Measurements from ENCODE around the gene PERP. TPM values are rescaled to one million over a fixed set of nuclear protein-coding genes. Genes with fewer than 3 reads are reported as not detected.
"Not testable (repeated sequence)": the region's sequence is repeated elsewhere in the genome, so short reads cannot be mapped to it uniquely, and the experiment has no call there.

Gene PERP
- 1 to 10 TPM; 2.2 to 5.7 TPM for total RNA-seq

GRCh38 chr6:138107078-138107751 lies at the start of gene PERP:
Gene PERP, minus strand, starts transcription at chr6:138107419. Its CDS starts 79 bp downstream, at chr6:138107340.
- peak within 1 kb of the TSS; percentile 88 to 93 for H3K27ac Mint-ChIP-seq
- no peaks in the 10 kb centered on the region for H3K36me3 Mint-ChIP-seq
- DNase-seq (ENCODE audit: low spot score in 2 of 2), result peak; percentile 66 to 70
- peak; percentile 95 for ATAC-seq
- no peaks in the 10 kb centered on the region for H3K9me3 Mint-ChIP-seq

GRCh38 chr6:138155443-138155842 lies 48.2 kb upstream of the PERP start:
- no peak for ATAC-seq
- no peaks in the 10 kb centered on the region for H3K36me3 Mint-ChIP-seq

GRCh38 chr6:138146544-138146943 lies 39.3 kb upstream of the PERP start:
- H3K36me3 Mint-ChIP-seq, result no peaks in the 10 kb centered on the region
- no peak for ATAC-seq

More at GRCh38 chr6:138155443-138155842, 48.2 kb upstream of the PERP start:
- DNase-seq (ENCODE audit: low spot score in 2 of 2), result no peak
- Mint-ChIP-seq H3K27ac (no peak overlapping the region), H3K9me3 (peaks cover 0 to 8% of the 10 kb centered on the region in 2 donors)

DNA sequence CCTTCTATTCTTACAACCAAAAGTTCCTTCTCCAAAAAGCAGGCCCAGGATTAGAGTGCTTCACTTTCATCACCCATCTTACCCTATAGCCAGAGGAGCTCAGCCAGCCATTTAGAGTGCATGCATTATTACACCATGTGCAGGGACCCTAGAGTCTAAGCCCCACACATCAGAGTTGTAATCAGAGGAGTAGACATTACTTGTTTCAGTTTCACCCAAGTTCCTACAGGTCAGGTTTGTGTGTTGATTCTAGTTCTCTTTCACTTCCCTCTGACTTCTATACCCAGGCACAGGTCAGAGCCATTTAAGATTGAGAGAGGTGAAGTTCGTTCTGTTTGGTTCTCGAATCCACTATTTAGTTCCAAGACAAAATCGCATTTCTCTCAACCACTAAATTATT lies 38.2 kb upstream of the PERP start:
- ATAC-seq (no peak), DNase-seq (ENCODE audit: low spot score in 2 of 2) (no peak)
- H3K27ac Mint-ChIP-seq, result no peak overlapping the region
- peaks cover 0 to 6% of the 10 kb centered on the region in 2 donors for H3K9me3 Mint-ChIP-seq
- H3K36me3 Mint-ChIP-seq, result no peaks in the 10 kb centered on the region

More at GRCh38 chr6:138146544-138146943, 39.3 kb upstream of the PERP start:
- H3K27ac Mint-ChIP-seq, result no peak overlapping the region
- DNase-seq (ENCODE audit: low spot score in 2 of 2), result no peak
- H3K9me3 Mint-ChIP-seq, result peaks cover 0 to 6% of the 10 kb centered on the region in 2 donors

DNA sequence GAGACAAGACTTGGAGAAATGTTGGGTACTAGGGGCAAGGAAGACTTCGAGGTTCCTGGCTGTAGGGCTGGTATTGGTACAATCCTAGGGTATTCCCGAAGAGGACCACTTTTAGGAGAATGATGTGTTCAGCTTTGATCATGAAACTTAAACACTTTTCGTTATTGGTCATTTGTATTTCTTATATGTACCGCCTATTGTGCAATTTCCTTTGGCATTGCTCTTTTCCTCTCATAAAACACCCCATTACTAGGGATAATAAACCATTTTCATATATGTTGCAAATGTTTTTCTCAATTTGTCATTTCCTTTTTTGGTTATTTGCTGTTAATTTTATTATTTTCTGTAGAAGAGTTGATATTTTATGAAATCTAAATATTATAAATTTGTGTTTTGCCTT lies 35.6 kb upstream of the PERP start:
- Mint-ChIP-seq H3K9me3 (peaks cover 0 to 6% of the 10 kb centered on the region in 2 donors), H3K36me3 (no peaks in the 10 kb centered on the region), H3K27ac (no peak overlapping the region)
- ATAC-seq, result no peak
- no peak for DNase-seq (ENCODE audit: low spot score in 2 of 2)

DNA sequence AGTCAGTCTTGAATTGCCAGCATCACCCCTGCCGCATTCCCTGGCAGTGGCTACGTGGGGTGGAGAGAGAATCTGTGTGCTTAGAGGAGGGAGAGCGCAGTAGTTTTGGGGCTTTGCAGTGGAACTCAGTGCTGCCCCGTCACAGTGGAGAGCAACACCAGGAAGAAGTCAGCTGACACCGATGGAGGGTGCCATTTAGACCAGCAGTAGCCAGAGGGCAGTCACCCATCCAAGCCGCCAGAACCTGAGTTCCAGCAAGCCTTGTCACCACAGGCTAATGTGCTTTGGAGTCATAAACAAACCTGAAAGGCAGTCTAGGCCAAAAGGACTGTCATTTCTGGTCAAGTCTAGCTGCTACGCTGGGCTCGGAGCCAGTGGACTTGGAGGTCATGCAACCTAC lies 22.0 kb upstream of the PERP start:
- DNase-seq (ENCODE audit: low spot score in 2 of 2), result no peak
- Mint-ChIP-seq H3K27ac (no peak overlapping the region), H3K9me3 (peaks cover 1 to 6% of the 10 kb centered on the region in 2 donors), H3K36me3 (no peaks in the 10 kb centered on the region)
- ATAC-seq, result no peak

GRCh38 chr6:138128096-138128495 lies 20.9 kb upstream of the PERP start:
- ATAC-seq, result no peak
- DNase-seq (ENCODE audit: low spot score in 2 of 2), result no peak
- Mint-ChIP-seq H3K36me3 (no peaks in the 10 kb centered on the region), H3K9me3 (peaks cover 4 to 9% of the 10 kb centered on the region in 2 donors), H3K27ac (no peak overlapping the region)

DNA sequence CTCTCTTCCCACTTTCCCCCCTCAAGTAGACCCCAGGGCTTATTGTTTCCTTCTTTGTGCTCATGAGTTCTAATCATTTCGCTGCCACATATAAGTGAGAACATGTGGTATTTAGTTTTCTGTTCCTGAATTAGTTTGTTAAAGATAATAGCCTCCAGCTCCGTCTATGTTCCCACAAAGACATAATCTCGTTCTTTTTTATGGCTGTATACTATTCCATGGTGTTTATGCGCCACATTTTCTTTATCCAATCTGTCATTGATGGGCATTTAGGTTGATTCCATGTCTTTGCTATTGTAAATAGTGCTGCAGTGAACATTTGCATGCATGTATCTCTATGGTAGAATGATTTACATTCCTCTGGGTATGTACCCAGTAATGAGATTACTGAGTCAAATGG lies 16.9 kb upstream of the PERP start:
- no peaks in the 10 kb centered on the region for H3K36me3 Mint-ChIP-seq
- ATAC-seq (no peak), DNase-seq (ENCODE audit: low spot score in 2 of 2) (no peak)
- peaks cover 4 to 9% of the 10 kb centered on the region in 2 donors for H3K9me3 Mint-ChIP-seq
- H3K27ac Mint-ChIP-seq, result no peak overlapping the region

- ATAC-seq (no peak), DNase-seq (ENCODE audit: low spot score in 2 of 2) (no peak)
- H3K36me3 Mint-ChIP-seq, result no peaks in the 10 kb centered on the region
- no peak overlapping the region for H3K27ac Mint-ChIP-seq
- peaks cover 4 to 9% of the 10 kb centered on the region in 2 donors for H3K9me3 Mint-ChIP-seq
Measured at GRCh38 chr6:138119976-138120375, 12.8 kb upstream of the PERP start.

- not testable (repeated sequence) for ATAC-seq; DNase-seq (ENCODE audit: low spot score in 2 of 2); H3K27ac Mint-ChIP-seq; H3K36me3 Mint-ChIP-seq; H3K9me3 Mint-ChIP-seq
Measured at GRCh38 chr6:138119229-138119628, 12.0 kb upstream of the PERP start.

DNA sequence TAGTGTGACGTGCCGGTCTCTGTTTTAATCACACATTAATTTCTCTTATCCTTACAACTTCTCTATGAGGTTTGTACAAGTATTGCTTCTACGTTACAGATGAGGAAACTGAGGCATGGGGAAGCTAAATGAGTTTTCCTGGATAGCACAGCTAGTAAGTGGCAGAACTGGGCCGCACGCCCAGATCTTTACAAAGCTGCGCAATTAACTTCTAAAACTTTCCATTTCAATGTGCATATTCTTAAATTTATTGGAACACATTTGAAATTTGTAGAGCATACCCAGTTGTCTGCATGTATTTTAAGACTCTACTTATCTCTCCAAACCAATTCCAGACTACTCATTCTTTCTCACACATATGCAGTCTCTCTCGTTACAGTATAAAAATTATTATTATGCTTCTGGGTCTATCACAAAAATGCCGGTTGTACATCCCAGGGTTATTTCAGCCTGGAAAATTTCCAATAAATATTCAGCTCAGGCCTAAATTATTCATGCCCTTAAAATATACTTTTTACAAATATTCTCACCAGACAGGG lies 10.2 kb upstream of the PERP start:
- no peaks in the 10 kb centered on the region for H3K36me3 Mint-ChIP-seq
- DNase-seq (ENCODE audit: low spot score in 2 of 2) (no peak), ATAC-seq (no peak)
- no peak overlapping the region for H3K27ac Mint-ChIP-seq
- H3K9me3 Mint-ChIP-seq, result no peaks in the 10 kb centered on the region

DNA sequence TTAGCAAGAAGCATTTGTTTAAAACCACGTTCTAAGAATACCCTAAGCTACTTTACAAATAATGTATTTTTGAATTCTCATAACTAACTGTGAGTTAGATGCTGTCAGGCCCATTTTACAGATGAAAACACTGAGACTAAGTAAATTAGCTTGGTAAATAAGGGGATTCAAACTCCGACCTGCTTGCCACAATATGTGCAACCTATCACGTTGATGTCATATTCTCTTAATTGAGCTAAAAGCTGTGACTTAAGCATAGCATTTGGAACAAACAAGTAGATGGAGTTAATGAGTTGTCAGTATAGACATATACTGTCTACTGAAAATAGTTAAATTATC lies 9.4 kb upstream of the PERP start:
- Mint-ChIP-seq H3K27ac (no peak overlapping the region), H3K9me3 (no peaks in the 10 kb centered on the region), H3K36me3 (no peaks in the 10 kb centered on the region)
- DNase-seq (ENCODE audit: low spot score in 2 of 2) (no peak), ATAC-seq (no peak)

- H3K36me3 Mint-ChIP-seq, result no peaks in the 10 kb centered on the region
- DNase-seq (ENCODE audit: low spot score in 2 of 2) (peak in 1 of 2 donors; percentile 27), ATAC-seq (peak; percentile 86 to 91)
- H3K9me3 Mint-ChIP-seq, result no peaks in the 10 kb centered on the region
- no peak overlapping the region for H3K27ac Mint-ChIP-seq
Measured at GRCh38 chr6:138115877-138116660, 8.8 kb upstream of the PERP start.

GRCh38 chr6:138115201-138115600 lies 8.0 kb upstream of the PERP start:
- Mint-ChIP-seq H3K9me3 (no peaks in the 10 kb centered on the region), H3K27ac (no peak overlapping the region), H3K36me3 (no peaks in the 10 kb centered on the region)
- no peak for ATAC-seq
- no peak for DNase-seq (ENCODE audit: low spot score in 2 of 2)

GRCh38 chr6:138113588-138114210 lies 6.5 kb upstream of the PERP start:
- H3K9me3 Mint-ChIP-seq, result no peaks in the 10 kb centered on the region
- H3K36me3 Mint-ChIP-seq, result no peaks in the 10 kb centered on the region
- DNase-seq (ENCODE audit: low spot score in 2 of 2), result no peak
- ATAC-seq, result no peak
- no peak overlapping the region for H3K27ac Mint-ChIP-seq

GRCh38 chr6:138110229-138110628 lies 3.0 kb upstream of the PERP start:
- no peaks in the 10 kb centered on the region for H3K36me3 Mint-ChIP-seq
- DNase-seq (ENCODE audit: low spot score in 2 of 2) (no peak), ATAC-seq (no peak)
- no peaks in the 10 kb centered on the region for H3K9me3 Mint-ChIP-seq
- no peak overlapping the region for H3K27ac Mint-ChIP-seq

All from activated naive CD4-positive, alpha-beta T cell treated with anti-CD3 and anti-CD28 coated beads, Interleukin-2, amount 50 U/mL, for 72 hours (primary cell).